Stromal cell of bone marrow (primary cell): ENCODE results near the gene BICDL1.

Source experiments
- DNase-seq: peaks from one replicate; pipeline ENCODE4 v3.0.0-alpha.2; 2012; ENCODE audit warnings: low read depth

BICDL1 gene

DNA sequence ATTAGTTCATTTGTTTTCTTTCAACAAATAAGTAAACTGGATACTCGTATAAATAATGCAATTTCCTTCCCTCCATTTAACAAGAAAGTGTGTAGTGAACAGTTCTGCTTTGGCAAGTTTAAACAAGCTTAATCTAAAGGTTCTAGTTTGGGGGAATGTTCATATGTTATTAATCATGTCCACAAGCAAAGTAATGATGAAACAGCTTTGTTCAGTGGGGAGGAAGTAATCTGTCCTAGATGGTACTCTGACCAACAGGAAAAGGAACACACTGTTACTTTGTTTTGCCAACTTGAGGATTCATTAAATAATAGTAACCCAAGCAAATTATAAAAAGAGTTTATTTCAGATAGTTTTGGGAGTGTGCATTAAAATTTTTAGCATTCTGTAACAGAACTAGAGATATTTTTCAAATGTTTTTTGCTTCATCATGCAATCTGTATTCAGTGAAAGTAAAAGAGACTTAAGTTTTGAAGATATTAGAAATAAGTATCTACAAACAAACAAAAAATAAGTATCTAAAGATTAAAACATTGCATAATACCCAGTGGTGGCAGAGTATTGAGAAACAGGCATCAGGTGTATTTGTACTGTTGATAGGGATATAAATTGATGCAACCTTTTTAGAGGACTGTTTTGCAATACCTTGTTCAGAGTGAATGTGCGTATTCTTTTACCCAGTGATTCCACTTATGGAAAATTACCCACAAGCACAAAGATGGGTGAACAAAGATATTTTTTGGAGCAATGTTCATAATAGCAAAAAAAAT is 66.4 kb downstream of the BICDL1 start:
- no peak for DNase-seq

- no peak for DNase-seq
Observed at GRCh38 chr12:120056739-120057138, 67.7 kb downstream of the BICDL1 start.

DNA sequence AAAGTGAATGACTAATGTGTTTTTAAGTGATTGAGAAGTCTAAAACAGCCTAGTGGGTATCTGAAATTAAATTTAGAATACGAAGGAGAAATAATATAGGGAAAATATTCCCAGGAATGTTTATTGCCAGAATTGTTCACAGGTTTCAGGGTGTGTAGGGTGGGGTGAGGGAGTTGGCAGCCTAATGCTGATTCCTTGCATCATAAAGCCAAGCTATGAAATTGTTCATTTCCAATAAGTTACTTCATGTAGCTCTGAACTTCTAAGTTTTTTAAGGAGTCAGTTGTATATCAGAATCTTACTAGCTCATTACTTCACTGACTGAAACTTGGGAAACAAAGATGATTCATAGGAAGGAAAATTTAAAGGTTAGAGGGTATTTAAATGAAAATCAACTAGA is 71.2 kb downstream of the BICDL1 start:
- no peak for DNase-seq

DNA sequence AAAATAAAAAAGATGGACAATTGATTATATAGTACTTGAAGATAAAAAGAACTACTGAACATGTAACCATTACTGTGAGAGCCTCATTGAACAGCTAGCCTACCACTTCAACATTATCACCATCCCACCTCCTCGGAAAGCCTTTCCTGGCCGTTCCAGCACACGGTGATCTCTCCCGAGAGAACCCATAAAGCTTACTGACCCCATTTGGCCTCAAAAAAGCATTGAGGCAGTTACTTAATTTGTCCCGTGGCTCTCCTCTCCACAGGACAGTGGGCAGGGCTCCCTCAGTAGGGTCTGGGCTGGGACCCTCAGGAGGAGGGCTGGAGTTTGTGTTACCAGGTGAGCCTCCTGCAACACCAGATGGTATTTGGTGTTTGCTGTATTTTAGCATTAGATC is 71.7 kb downstream of the BICDL1 start:
- DNase-seq = no peak

- DNase-seq = no peak
Observed at GRCh38 chr12:120061575-120062214, 72.7 kb downstream of the BICDL1 start.

DNA sequence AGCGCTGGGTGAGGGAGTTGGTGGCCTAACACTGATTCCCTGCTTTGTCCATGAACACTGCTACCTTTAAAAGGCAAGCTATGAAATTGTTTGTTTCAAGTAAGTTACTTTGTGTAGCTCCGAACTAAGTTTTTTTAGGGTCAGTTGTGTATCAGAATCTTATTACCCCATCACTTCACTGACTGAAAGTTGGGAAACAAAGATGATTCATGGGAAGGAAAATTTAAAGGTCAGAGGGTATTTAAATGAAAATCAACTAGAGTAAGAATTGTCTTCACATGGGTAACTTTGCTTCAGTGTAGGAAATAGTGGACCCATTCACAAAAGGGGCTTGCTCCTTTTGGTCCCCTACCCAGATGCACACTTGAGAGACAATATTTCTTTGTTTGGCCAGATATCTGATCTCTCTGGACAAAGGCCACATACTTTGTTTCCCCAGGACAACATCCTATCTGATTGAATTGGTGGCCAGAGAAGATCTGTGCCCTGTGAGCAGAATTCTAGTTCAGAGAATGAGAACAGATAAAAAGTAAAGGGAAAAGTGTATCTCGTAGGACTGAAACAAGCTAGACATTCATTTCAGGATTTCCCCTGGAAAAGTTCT is 74.0 kb downstream of the BICDL1 start:
- no peak for DNase-seq

DNA sequence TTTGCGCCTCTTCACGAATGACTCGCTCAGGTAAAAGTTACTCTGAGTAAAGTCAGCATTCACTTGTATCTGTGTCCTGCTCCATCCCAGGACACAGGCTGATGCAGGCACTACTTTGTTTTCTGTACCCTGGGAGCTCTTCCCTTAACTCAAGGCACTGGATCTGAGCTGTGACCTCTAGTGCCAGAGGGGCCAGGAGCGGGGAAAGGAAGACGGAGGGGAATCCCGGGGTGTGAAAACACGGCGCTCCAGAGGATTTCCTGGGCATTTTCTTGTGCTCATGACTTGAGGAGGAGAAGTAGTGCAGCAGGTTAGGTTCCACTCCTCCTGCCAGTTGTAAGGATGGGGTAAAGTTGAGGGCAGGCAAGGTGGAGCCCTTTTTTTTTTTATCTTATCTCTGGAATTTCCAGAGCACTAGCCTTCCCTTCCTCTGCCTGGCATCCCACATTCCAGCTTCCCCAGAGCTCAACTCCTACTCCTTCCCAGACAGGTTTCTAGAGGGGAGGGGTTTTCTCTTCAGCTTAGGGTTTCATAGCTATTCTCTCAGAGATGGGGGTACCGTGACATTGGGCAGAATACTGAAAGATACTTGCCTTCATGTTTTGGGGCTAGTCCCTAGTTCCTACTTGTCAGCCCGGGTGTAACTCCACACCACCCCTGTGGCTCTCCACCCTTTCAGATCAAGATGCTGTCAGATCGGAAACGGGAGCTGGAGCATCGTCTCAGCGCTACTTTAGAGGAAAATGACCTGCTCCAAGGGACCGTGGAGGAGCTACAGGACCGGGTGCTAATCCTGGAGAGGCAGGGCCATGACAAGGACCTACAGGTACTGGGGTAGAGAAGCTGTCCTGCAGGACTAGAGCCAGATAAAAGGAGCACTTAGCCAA is 75.3 kb downstream of the BICDL1 start:
- no peak for DNase-seq

DNA sequence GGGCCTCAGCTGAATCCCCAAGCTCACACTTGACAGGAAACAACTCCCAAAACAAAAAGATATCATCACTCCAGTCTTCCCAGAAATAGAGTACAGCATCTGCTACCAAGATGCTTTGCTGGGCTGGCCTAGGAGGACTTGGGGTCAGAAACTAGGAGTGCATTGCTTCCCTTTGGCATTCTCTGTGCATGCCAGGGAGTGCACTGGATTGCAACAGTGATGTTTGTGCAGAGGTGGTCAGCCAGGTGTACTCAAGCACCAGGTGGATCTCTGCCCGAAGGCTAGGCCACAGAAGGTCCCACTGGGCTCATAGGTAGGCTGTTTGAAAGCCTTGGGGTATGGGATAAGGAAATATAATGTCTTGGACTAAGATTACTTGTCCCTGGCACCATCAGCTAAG is 76.4 kb downstream of the BICDL1 start:
- DNase-seq = no peak

- DNase-seq = no peak
Observed at GRCh38 chr12:120066341-120066740, 77.3 kb downstream of the BICDL1 start.

DNA sequence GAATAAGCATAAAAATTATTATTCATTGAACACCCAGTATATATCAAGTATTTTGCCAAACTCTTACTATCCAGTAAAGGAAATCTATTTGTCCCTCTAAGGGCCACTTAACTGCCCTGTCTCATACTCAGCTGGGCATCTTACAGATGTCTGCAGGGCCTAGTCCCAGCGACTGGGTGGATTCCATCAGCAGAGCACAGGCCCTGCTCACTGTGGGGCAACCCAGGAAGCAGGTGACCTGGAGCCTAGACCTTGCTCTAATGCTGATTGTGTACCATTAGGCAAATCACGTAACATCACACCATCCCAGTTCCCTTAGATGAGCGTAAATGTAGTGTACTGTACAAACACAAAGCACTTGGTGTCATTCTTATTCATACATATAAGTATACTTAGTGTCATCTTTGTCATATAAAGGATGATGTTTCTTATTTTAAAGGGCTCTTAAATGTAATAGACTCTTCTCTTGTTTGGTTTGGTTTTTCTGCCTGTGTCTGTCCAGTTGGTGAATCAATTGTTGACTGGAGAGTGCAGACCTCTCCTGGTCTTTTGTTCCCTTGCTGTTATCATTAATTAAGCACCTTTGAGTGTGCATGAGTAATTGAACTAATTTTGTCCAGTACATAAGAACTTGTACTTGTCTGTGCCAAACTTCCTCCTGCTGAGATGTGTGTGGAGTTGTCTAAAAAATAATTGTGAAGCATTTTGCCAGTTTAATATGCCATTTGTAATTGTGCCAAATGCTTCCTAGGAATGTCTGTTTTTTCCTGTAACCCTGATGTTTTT is 78.2 kb downstream of the BICDL1 start:
- DNase-seq = no peak

DNA sequence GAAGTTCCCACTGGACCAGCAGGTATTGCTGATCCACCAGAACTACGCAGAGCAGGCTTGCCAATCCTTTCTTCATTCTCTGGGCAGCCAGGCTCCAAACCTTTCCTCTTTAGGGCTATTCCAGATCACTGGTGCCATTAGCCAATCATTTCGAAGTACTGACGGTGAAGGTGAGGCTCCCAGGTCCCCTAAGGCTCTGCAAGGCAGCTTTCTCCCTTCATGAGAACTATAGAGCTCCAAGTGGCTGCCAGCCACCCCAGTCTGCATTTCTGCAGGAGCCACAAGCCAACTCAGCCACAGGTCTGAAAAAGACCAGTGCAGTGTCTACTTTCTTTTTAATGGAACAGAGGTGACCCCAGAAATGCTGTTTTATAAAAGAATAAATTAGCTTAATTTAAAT is 78.9 kb downstream of the BICDL1 start:
- DNase-seq = no peak

DNA sequence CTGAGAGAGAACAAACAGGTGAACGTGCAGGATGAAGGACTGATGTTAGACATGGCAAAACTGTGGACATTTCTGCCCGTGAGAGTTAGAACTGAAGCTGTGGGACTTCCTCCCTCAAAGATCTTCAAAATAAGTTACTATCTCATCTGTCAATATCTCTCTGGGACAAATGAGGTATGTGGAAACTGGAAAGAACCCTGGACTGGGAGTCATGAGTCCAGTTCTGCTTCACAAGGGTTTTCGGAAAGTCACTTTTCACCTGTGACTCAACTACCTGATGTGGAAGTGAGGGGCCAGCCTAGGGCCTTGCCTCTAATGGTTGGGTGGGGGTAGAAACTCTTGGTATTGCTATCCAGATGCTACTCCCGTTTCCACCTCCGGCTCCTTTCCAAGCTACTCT is 80.2 kb downstream of the BICDL1 start:
- no peak for DNase-seq

DNA sequence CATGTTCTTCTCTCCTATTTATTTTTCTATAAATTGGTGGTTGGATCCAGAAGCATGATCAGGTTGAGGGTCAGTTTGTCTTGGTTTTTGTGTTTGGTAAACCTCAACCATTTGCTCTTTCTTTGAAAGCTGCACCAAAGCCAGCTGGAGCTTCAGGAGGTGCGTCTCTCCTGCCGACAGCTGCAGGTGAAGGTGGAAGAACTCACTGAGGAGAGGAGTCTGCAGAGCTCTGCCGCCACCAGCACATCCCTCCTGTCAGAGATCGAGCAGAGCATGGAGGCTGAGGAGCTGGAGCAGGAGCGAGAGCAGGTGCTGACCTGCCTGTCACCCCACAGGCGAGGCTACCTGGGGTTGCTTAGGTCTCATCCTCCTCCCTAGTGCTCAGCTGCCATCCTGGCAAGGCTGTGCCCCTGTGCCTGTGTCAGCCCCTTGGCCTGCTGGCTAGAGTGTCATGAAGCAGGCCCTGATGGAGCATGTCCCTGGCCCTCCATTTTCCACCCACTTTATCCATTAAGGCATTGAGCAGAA is 82.5 kb downstream of the BICDL1 start:
- no peak for DNase-seq

- no peak for DNase-seq
Observed at GRCh38 chr12:120072472-120073249, 83.6 kb downstream of the BICDL1 start.

DNA sequence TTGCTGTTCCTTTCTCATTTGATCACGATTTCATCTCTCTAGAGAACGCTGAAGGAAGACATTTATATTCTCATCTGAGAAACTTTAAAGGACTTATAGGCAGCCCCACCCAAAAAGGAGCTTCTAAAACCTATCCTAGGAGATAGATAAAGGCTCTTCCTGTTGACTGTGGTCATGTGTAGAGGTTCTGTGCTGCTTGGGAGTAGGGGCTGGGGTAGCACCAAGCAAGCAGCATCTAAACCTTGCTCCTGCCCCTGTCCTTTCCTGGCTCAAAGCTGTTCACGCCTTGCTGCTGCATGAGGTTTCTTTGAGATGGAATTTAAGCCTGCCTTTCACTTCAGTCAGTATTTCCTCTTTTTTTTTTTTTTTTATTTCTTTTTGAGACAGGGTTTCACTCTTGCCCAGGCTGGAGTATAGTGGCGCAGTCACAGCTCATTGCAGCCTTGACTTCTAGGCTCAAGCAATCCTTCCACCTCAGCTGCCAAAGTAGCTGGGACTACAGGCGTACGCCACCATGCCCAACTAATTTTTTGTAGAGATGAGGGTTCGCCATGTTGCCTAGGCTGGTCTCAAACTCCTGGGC is 86.1 kb downstream of the BICDL1 start:
- no peak for DNase-seq

DNA sequence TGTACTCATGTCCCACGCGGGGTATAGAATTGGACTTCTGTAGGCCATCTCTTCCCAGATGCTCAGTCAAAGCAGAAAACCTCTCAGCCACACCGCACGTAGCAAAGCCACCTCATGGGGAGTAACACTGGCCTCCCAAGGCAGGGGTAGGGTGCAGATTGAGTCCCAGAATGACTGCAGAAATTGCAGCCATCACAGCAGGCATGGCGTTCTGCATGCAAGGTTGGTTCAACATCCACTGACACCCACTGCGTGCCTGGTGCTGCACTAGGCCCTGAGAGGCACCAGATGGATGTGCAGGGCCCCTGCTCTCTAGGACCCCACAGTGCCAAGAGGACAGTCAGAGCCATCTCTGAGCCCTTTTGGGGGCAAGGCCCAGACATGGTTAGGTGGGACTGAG is 87.6 kb downstream of the BICDL1 start:
- no peak for DNase-seq

DNA sequence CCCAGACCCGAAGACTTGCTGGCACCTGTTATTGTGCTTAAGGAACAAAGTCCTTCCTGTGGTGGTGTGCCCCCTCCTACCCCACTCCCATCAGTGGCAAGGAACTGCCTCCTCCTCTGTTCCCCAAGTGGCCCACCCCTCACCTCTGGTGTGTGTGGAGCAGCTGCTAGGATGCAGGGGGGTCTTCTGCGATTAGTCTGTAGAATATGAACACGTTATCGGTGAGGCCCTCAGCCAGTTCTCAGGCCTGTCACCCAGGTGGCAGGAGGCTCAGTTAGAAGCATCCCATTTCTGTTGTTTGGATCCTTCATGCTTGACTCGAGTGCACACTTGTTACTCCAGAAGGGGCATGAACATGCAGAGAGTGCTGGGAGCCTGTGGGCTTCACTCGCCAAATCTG is 88.2 kb downstream of the BICDL1 start:
- no peak for DNase-seq

- no peak for DNase-seq
Observed at GRCh38 chr12:120078868-120079267, 89.8 kb downstream of the BICDL1 start.

- DNase-seq = no peak
Observed at GRCh38 chr12:120079411-120080400, 90.7 kb downstream of the BICDL1 start.
